ENCODE results near the gene SYPL2. TPM values are rescaled to one million over a fixed set of nuclear protein-coding genes. Genes with fewer than 3 reads are reported as not detected.
A peak's percentile ranks its signal among the peaks of the same experiment; 100 is the strongest.

The SYPL2 gene
- total RNA-seq, 4 donors from 2014 or later, result 0.27 to 1.8 (median 0.38) TPM; not detected in 1

DNA sequence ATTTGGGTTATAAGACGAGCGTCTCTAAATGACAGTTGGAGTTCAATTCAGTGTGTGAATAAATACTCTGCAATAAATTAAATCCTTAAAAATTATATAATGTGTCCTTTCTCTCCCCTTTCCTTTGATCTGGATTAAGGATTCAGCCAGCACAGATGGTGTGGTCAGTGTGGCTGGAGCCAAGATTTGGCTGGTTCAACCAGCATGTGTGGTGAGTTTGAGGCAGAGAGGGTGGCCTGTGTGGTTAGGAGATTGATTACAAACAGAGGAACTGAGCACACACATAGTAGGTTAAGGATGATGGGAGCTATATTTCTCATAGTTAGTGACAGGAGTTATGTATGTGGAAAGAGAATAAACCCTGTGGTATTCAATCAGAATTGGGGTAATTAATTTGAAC is 57.4 kb downstream of the SYPL2 start:
- DNase-seq (ENCODE audit: low spot score in 2 of 2), result no peak
- intact Hi-C loops (cut with DNase I; ENCODE audit: low total_unique reads), result no loop called here
- WGBS, 2 donors, result 91 to 94% methylated on average over 2 of the region's 2 CpGs
- no peak overlapping the region for H3K4me3 ChIP-seq (ENCODE audit: low read depth, poor library complexity, severe bottlenecking)
- TF ChIP-seq CTCF (IDR thresholded peaks at IDR 0.05) (no peak), POLR2A (IDR thresholded peaks at IDR 0.05) (no peak)

- 73 to 80% methylated on average over 14 of the region's 14 CpGs for WGBS, 2 donors
- TF ChIP-seq POLR2A (IDR thresholded peaks at IDR 0.05) (no peak), CTCF (IDR thresholded peaks at IDR 0.05) (no peak)
- intact Hi-C loops (cut with DNase I; ENCODE audit: low total_unique reads), result no loop called here
- no peak overlapping the region for H3K4me3 ChIP-seq (ENCODE audit: low read depth, poor library complexity, severe bottlenecking)
- no peak for DNase-seq (ENCODE audit: low spot score in 2 of 2)
These were observed 60.9 kb downstream of the SYPL2 start for GRCh38 chr1:109527098-109527811.

DNA sequence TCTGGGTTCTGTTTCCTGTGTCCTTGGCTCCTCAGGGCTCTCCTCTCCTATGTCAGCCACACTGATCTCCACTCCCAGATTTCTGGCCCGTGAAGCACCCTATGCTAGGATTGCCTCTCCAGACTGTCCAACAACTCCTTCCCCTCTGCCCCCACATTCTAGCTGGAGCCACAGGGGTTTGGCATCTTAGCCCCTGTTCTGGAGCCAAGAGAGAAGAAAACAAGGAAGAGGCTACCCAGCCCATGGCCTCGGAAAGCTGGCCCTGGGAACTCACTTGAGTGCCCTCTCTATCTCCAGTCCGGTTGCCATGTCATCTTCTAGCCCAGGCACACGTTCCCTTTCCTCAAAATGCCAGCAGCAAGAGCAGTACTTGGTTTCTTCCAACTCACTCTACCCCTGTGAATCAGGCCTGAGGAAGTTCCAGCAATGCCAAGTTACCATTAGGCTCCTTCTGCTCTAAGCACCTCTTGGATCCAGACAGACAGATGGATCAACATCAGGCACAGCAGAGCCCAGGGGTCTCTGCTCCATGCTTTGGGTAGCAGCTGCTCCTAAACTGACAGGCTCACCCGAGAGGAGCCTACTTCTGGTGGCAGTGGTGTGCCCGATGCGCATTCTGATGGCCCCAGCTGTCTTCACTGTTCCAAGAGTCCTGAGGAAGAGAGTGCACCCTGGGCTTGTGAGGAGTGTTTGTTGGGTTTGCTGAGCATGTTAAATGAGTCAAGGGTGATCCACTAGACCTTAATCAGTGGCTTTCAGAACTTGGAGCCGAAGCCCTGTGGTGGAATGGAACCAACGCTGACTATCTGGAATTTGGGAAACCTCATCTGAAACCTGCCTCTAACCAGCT is 61.7 kb downstream of the SYPL2 start:
- no peak overlapping the region for H3K4me3 ChIP-seq (ENCODE audit: low read depth, poor library complexity, severe bottlenecking)
- intact Hi-C loops (cut with DNase I; ENCODE audit: low total_unique reads), result no loop called here
- no peak for TF ChIP-seq POLR2A (IDR thresholded peaks at IDR 0.05)
- 81 to 87% methylated on average over 9 of the region's 9 CpGs for WGBS, 2 donors
- DNase-seq (ENCODE audit: low spot score in 2 of 2), result no peak

GRCh38 chr1:109528712-109529111 is 62.4 kb downstream of the SYPL2 start:
- intact Hi-C loops (cut with DNase I; ENCODE audit: low total_unique reads), result no loop called here
- DNase-seq (ENCODE audit: low spot score in 2 of 2), result no peak
- 100% methylated on average over 3 of the region's 3 CpGs for WGBS, 2 donors
- no peak for TF ChIP-seq POLR2A (IDR thresholded peaks at IDR 0.05)
- no peak for TF ChIP-seq CTCF (IDR thresholded peaks at IDR 0.05)
- no peak overlapping the region for H3K4me3 ChIP-seq (ENCODE audit: low read depth, poor library complexity, severe bottlenecking)

GRCh38 chr1:109529881-109530456 is 63.6 kb downstream of the SYPL2 start:
- no peak overlapping the region for H3K4me3 ChIP-seq (ENCODE audit: low read depth, poor library complexity, severe bottlenecking)
- intact Hi-C loops (cut with DNase I; ENCODE audit: low total_unique reads), result no loop called here
- TF ChIP-seq CTCF (IDR thresholded peaks at IDR 0.05) (no peak), POLR2A (IDR thresholded peaks at IDR 0.05) (no peak)
- WGBS, 2 donors, result 60 to 61% methylated on average over 8 of the region's 8 CpGs
- peak in 1 of 2 donors; percentile 57 for DNase-seq (ENCODE audit: low spot score in 2 of 2)

All from lower leg skin (tissue), 4 donors.